ENCODE results near the gene THPO. TPM values are rescaled to one million over a fixed set of nuclear protein-coding genes. Genes with fewer than 3 reads are reported as not detected.

THPO gene
- total and polyA plus RNA-seq, 2 donors (not counting 3 experiments of a cell fraction or from before 2014, with no cell fraction given), result 0.08 TPM; not detected in 1

- no peak overlapping the region for H2AFZ ChIP-seq (ENCODE audit: low read depth, low read length)
Observed at GRCh38 chr3:184375747-184376461, 2.1 kb downstream of the THPO start.

More at GRCh38 chr3:184375747-184376461, 2.1 kb downstream of the THPO start:
- no peak overlapping the region for H3K4me2 ChIP-seq (ENCODE audit: insufficient read depth, low read length)
- DNase-seq (ENCODE audit: low read depth, low spot score) (no peak), FAIRE-seq (no peak)
- no peaks in the 10 kb centered on the region for H3K9me3 ChIP-seq (replicated peaks; ENCODE audit: control insufficient read depth, insufficient read depth, low read length)
- no peaks in the 10 kb centered on the region for H3K79me2 ChIP-seq (ENCODE audit: control insufficient read depth, insufficient read depth, low read length)
- dilution Hi-C loops (cut with MboI; ENCODE audit: extremely low pct_ligation_motif_present, low sequenced_read_pairs) (no loop called here), intact Hi-C loops (cut with micrococcal nuclease) (loop anchor here (10.0 kb wide), 1 partner anchor 399 kb away; no protein-coding TSS in a partner anchor)
- ChIA-PET CTCF (interaction anchor here (1.9 to 10.1 kb wide), 4 partner anchors 9 to 165 kb away, joined by 6 to 266 read pairs (median 191); no protein-coding TSS in a partner anchor), POLR2A (no interaction called here)
- no TSS peak for BruUV-seq (replicated peaks)
- H3K27me3 ChIP-seq (ENCODE audit: control insufficient read depth in 2 of 2, insufficient read depth in 2 of 2, low read length in 2 of 2), result peaks cover 32 to 35% of the 10 kb centered on the region in 2 experiments
- no peak overlapping the region for H3K9ac ChIP-seq (replicated peaks; ENCODE audit: extremely low read depth, insufficient read depth, low read length)
- H3K36me3 ChIP-seq (ENCODE audit: control insufficient read depth in 2 of 2, extremely low read depth in 1 of 2, insufficient read depth in 2 of 2, low read length in 2 of 2), result no peaks in the 10 kb centered on the region
- H3K27ac ChIP-seq (ENCODE audit: insufficient read depth, low read depth, low read length), result no peak overlapping the region
- no peak overlapping the region for H3K4me3 ChIP-seq (replicated peaks in 1 of 3; ENCODE audit: insufficient read depth in 1 of 3, low read depth in 1 of 3, low read length in 3 of 3)
- H3K9me1 ChIP-seq (replicated peaks; ENCODE audit: control insufficient read depth, extremely low read depth, insufficient read depth, low read length), result no peaks in the 10 kb centered on the region
- no peaks in the 10 kb centered on the region for H4K20me1 ChIP-seq (replicated peaks; ENCODE audit: control insufficient read depth, extremely low read depth, insufficient read depth, low read length)
- TF ChIP-seq POLR2A (IDR thresholded peaks at IDR 0.05; ENCODE audit: low read depth, low read length) (no peak), GATA2 (IDR thresholded peaks at IDR 0.05; ENCODE audit: insufficient read depth, insufficient read length, low read depth, low read length) (no peak), EZH2 (IDR thresholded peaks at IDR 0.05; ENCODE audit: borderline replicate concordance, low read depth, low read length, severe bottlenecking) (no peak), JUN (IDR thresholded peaks at IDR 0.05; ENCODE audit: borderline replicate concordance, insufficient read depth, insufficient read length, low read depth) (no peak), MYC (IDR thresholded peaks at IDR 0.05; ENCODE audit: low read depth, low read length) (no peak), CTCF (IDR thresholded peaks at IDR 0.05; ENCODE audit: extremely low read depth in 1 of 2, insufficient read depth in 1 of 2, low read depth in 1 of 2, low read length in 2 of 2) (no peak), FOS (IDR thresholded peaks at IDR 0.05; ENCODE audit: borderline replicate concordance, insufficient read depth, low read length) (no peak), MAX (IDR thresholded peaks at IDR 0.05; ENCODE audit: insufficient read depth, insufficient read length) (no peak), POLR2AphosphoS5 (IDR thresholded peaks at IDR 0.05; ENCODE audit: insufficient read depth, low read depth, low read length) (no peak)
- peaks cover 15% of the 10 kb centered on the region for H3K4me1 ChIP-seq (ENCODE audit: control insufficient read depth, extremely low read depth, insufficient read depth, low read length)

All from endothelial cell of umbilical vein (primary cell).